HG02798 (cell line): ENCODE results near the gene MLLT1.

ENCODE experiments used
- ATAC-seq: cut with Tn5 transposase; IDR thresholded peaks from one replicate; pipeline ENCODE4 v1.9.1; 2021; ENCODE audit warnings: mild to moderate bottlenecking; ENCODE audit not compliant: unreplicated experiment, poor library complexity

Gene MLLT1

DNA sequence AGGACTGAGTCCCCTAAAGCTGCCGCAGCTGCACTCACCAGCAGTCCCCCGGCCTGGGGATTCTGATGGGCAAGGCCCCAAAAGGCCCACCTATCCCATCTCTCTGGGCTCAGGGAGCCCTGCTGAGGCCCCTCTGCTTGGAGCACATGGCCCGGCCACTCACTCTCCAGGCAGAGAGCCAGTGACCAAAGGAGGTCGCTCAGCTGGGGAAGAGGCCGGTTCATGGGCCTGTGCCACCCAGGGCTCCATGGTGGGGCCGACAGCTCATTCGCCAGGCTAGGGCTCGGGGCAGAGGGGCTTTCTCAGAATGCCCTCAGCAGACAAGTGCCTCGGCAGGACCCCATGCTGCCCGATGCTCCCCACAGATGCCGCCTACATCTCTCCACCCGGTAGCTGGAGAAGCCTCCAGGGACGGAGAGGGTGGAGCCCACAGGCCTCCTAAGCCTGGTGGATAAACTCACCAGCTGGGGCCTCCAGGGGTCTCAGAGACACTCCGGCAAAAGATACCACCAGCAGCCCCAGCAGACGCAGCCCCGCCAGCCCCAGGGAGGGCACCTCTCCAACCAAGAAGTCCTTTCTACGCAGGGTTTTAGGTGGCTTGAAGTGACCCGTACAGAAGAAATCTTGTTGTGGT is 54.4 kb downstream of the MLLT1 start:
- ATAC-seq, result no peak

DNA sequence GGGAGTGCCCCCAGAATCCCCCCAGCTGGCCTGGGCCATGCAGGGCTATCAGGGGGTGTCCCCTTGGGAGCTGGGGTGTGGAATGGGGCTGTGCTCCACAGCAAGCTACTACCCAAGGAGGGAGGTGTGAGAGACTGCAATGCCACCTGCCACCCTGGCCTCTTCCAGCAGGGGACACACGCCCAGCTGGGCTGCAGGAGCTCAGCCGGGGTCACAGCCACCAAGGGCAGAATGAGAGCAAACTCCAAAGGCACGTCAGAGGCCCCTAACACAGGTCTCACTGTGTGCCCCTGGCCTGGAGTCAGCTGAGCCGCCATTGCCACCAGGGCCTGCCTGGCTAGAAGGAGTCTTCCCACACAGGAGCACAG is 55.5 kb downstream of the MLLT1 start:
- no peak for ATAC-seq

DNA sequence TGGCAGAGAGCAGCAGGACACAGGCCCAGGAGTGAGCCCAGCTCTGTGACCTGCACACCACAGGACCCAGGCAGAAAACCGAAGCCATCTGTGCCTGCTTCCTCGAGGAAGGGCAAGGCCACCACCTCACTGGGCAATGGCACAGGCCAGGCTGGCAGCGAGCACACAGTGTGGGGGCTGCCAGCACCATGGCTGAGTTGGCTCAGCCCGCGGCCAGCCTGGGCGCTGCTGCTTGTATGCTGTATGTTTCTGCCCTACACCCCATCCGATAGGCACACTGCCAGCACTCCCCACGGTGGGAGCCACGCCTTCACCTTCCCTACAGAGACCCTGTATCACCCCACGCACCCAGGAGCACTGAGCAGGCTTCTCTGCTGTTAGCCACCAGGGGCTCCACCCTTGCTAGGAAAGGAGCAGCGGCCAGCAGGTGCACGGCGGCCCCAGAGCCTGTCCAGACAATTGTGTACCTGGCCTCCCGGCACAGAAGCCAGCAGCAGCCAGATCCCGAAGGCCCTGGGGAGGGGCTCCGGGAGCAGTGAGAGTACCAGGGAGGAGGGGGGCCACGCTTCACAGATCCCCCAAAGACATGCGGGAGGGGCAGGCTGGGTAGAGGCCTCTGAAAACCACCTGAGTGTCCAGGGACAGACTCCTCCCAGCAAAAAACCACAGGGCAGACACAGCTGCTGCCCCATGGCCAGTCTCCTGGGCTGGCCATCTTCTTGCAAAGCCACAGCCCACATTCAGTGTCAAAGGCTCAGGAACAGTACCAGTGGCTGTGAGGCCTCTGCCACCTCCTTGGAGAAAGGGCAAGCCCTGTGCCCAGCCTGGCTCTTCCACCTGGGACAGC is 56.1 kb downstream of the MLLT1 start:
- no peak for ATAC-seq

DNA sequence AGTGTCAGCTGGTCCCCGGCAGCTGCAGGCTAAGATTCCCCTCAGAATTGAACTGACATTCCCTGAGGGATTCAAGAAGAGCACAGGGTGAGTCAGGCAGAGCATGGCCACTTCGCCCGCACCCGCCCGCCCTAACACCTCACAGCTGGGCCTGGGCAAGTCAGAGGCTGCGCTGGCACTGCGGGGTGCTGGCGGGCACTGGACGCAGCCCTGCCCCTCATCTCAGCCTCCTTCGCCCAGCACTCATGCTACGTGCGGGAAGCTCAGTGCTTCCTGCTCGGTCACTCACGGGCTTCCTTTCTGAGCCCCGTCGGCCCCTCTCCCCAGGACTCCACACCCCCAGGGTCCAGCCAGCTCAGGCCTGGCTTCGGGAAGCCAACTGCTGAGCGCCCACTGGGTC is 56.9 kb downstream of the MLLT1 start:
- no peak for ATAC-seq

DNA sequence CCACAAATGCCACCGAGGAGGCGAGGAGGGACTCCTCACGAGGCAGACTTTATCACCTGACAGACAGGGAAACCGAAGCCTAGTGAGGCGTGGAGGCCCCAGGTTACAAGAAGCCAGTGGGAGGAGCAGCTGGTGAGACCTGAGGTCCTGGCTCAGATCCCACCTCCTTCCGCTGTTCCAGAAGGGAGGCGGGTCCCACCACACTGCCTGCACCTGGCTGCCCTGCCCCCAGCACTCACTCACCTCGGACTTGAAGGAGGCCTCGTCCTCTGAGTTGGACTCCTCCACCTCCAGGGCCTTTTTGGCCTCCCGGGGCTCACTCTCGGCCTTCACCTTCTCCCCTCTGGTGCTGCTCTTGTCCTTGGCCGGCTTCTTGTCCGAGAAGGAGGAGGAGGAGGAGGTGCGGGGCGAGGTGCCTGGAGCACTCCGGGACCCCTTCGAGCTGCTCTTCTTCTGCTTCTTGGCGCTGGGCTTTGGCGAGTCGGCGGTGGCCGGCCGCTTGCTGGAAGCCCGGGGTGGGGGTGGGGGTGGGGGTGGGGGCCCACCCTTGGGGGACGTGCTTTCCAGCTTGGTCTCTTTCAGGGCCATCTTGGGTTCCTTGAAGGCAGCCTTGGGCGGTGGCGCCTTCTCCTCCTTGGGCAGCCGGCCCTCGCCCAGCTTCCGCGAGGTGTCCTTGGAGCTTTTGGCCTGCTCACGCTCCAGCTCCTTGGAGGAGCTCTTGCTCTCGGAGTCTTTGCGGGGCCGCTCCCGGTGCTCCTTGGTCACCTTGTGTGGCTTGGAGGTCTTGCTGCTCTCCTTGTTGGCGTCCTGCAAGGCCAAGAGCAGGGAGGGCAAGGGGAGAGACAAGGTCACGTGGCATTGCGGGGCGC is 57.7 kb downstream of the MLLT1 start:
- ATAC-seq, result no peak

DNA sequence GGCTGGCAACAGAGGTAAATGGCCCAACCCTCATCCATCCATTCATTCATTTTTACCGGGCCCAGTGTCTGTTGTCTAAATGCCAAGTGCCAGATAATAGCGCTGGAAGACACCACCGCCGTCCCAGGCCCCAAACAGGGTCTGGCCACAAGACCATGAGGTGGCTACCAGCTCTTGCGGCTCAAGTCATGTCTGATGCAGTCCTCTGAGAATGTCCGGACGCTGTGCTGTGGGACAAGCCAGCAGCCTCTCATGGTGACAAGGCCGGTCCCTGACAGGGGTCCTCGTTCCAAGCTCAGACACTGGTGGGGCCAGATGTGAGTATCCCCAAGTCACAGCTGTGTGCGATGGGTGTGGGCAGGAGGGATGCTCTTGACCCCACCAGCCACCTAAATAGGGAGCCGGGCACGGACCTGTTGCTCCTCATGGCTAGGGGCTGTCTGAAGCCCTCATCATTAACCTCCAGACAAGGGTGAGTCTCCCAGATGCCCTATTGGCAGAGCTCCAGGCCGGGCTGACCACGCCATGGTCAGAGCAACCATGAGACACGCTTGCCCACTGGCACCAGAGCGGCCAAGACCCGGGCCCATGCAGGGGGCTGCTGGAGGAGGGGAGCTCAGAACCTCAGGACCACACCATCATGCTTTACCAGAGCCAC is 58.4 kb downstream of the MLLT1 start:
- ATAC-seq, result no peak

DNA sequence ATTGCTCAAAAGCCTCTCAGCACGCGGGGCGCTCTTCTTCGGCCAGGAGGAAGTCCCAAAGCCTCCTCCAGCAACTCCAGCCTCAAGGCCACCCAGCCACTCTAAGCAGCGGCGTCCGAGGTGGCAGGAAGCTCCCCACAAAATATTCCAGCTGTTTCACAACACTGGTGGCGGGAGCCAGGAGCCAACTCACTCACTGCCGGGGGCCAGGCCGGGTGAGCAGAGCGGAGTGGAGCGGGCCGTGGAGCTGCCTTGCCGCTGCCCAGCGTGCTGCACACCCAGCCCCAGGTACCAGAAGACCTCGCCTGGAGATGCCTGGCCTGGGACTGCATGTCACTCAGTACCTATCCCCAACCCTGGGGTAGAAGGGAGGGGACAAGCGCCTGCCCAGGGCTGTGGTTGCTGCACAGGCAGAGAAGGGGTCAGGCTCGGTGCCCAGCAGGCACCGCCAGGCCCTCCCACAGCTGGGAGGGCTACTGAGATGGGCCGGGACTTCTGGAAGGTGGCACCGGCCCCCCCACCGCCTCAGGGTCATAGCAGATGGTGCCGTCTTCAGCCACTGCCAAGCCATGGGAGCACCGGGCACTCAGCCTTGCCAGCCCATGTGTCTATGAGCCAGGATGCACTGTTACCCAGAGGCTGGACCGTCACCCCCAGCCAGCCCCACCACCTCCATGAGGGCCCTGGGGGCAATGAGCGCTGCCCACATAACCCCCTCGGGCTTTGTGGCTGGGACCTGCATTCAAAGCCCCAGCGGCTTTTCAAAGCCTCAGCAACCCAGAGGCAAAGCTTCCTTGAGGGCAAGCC is 59.2 kb downstream of the MLLT1 start:
- ATAC-seq, result no peak

DNA sequence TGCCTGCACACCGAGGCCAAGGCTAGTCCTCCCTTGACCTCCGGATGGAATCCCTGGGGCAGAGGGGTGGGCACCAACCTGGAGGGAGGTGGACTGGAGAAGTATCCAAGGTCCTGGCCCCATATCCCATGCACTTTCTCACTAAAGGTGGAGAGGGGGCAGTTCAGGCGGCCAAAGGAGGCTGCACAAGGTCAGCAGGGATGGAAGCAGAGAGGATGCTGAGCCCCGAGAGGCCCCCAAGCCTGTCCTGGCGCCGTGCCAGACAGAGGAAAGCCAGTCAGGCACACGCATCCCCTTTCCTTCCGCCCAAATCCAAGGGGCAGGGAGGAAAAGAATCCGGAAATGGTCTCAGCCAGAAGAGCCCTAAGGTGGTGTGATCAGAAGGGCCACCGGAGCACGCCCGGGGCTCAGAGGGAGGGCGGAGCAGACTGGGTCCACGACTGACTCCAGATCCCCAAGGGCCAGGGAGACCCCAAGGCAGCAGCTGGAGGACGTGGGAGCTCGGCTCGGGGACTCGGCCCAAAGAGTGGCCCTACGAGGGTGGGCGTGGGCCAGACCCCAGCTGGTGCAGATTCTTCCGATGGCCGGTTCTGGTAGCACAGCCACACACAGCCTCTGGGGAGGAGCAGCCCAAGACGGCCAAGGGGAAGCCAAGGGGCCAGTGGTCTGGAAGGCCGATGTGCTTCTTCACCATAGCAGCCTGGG is 60.0 kb downstream of the MLLT1 start:
- ATAC-seq, result no peak

DNA sequence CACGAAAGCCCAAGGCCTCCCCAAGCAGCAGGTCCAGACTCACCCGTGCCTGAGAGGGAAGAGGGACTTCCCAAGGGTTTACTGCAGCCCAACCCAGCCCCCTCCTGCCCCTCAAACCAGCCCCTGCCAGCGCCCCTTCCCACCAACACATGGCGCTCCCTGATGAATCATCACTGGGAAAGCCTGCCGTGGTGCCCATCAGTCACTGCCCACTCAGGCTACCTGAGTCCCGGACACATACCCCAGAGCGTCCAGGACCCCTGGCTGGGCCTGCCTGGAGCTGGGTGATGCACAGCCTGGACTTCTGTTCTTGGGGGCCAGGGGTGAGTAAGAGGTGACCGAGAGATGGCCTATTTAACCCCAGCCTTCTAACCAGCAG is 60.6 kb downstream of the MLLT1 start:
- ATAC-seq, result no peak

DNA sequence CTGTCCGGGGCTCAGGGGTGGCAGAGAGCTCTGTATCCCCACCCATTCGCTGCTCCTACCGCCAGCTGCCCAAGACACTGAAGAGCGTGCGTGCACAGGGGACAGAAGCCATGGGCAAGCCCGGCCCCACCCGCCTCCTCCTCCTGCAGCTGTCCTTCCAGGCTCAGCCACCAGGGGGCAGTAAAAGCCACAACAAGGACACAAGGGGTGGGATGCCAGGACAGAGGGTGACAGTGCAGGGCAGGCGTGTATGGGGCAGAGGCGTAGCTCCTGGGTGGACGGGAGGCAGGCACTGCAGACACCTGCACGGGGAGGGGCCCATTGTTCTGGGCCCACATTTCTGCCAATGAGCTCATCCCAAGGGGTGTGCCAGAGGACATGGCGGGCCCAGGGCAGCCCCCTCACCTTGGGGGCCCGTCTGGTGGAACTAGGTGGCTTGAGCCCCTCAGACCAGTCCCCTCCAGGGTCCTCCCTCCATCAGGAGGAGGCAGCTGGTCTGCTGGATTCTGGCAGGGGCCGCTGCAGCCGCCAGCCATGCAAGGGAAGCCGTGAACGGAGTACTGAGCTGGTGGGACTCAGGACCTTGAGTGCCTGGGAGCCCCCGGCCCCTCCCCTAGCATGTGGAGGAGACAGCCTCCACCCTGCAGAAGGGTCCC is 61.2 kb downstream of the MLLT1 start:
- no peak for ATAC-seq

DNA sequence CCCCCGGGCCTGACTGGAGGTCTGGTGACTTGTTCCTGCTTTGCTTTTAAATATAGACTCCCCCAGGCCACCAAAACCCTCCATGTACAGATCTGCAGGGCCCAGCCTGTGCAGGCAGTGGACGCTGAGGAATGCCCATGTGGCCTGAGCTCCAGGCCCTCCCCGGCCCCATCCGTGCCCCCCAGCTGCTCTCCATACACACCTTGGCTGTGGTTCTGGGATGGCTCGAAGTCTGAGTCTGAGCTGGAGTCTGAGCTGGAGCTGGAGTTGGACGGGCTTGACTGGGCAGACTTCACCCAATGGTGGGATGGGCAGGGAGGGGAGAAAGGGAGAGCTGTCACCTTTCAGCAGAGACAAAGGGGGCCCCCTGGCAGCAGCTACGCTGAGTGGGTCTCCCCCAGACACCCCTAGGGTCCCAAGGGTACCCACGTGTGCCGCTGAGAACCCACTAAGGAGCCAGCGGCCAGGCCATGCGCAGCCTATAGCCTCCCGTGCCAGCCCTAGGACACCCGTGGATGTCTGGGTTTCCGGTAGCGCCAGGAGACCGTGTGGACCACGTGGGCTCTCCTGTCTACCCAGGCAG is 61.9 kb downstream of the MLLT1 start:
- no peak for ATAC-seq

DNA sequence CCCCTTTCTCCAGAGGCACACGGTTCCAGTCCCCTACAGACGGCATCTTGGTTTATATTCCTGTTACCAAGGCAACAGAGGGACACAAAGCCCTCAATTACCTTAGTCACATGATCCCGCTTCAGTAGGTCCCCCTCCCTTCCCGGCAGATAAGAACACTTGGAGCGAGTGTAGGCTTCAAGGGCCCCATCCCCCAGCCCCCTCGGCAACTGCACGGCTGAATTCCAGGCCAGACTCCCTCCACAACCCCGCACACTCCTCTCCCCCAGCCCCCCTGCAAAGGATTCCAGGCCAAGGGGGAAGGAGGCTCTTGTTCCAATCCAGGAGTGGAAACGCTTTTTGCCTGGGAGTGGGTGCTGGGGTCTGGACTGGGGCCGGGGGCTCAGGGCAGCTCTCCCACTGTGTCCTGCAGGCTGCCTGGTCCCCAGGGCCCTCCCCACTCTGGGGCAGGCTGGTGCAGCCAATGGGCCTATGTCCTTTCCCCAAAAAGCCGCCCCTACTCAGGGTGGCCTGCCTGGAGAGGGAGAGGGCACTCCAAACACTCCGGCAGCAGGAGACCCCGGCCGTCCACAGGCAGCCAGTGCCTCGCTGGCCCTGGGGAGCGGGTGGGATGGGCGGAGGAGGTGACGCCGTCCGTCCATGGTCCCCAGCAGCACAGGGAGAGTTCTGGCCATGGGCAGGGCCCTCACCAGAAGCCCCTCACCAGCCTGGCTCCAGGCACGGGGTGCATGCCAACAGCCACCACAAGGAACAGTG is 62.6 kb downstream of the MLLT1 start:
- ATAC-seq, result no peak

DNA sequence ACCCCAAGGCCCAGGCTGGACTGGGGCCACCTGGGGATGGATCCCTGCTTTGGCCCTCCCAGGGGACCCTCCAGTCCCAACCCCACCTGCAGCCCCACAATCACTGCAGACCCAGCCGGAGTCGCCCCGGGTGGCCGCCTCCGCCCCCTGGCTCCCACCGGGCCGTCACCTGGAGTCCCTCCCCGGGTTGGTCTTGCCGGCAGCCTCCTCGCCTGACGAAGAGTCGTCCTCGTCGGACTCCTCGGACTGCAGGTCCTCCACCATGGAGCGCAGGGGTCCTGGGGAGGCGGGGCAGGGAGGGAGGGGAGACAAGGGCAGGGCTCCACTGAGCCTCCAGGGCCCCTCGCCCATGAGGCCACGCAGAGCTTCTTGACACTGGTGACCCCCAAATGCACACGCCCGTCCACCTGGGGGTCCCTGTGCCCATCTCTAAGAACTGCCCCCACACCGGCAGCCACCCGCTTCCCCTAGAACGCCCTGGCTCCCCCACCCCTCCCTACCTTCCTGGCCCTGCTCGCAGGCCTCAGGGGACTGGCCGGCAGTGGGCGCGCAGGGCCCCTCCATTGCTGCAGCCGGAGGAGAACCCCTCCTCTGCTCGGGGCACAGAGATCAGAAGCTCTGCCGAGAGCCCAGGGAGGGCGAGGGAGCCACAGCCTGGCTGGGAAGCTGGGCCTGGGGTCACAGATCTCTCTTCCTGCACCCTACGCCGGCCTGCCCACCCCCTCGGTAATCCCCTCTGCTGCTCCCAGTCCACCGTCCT is 63.4 kb downstream of the MLLT1 start:
- no peak for ATAC-seq

DNA sequence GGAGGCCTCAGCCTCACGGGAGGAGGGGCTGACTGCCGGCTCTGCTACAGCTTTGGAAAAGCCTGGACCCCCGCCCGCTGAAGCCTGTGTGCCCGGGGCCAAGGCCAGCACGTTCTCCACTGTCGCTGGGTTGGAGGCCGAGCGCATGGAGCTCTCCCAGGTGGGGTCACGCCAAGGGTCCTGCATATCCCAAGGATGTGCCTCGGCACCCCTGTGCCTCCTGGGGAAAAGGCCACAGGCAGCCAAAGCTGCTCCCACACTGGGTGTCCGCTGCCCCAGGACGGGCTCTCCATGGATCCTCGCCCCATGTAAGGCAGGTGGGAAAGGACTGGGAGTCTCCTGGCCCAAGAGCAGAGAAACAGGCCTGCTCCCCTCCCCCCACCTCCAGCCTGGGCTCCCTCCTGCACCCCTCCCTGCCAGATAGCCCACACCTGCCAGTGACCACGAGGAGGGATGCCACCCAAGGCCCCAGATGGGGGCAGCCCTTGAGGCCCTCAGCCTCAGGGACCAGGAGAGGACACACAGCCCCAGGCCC is 64.0 kb downstream of the MLLT1 start:
- ATAC-seq, result no peak

DNA sequence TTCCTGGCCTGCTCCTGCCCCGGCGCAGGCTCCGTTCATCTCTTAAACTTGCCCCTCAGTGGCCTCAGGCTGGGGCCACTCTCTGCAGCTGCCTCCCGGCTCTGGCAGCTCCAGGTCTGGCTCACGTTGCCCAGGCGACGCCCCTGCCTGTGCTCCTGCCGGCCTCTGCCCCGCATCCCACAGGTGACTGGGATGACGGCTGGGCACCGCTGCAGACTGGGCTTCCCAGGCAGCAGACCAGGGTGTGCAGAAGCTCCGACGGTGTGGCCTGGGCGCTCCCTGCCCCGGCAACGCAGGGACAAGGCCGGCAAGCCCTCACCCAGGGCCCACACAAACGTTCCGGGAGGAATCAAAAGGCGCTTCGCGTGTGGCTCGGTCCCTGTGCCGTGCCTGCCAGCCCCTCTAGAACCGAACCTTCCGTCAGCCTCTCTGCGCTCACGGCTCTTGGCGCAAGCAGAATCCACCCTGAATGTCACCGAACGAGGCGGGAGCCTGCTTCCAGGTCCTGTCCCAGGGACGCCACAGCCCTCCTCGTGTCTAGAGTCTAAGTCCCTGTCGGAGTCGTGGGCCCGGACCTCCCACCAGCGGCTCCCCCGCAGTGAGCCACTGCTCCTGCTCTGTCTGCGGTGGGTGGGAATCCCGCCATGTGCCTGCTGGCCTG is 64.8 kb downstream of the MLLT1 start:
- ATAC-seq, result no peak
